Thyroid gland (tissue), 4 donors: ENCODE data around the gene HSP90B1.

ENCODE experiments used
- POLR2A ChIP-seq, 2 donors: fragments of 450-650 bp; IDR thresholded peaks; one replicate each; pipeline ENCODE4 v1.6.1; 2017; ENCODE audit warnings: antibody characterized with exemption in 2 of 2, mild to moderate bottlenecking in 2 of 2, moderate library complexity in 1 of 2
- TF ChIP-seq, protein P1 (sequence below), 6 experiments: fragments of 200-600 bp in 3 of 6; fragments of 450-650 bp in 3 of 6; sonication (generic) in 3 of 6; IDR thresholded peaks; one replicate each; pipeline ENCODE4 v1.5.1; 2016 to 2019; ENCODE audit warnings: antibody characterized with exemption in 6 of 6, mild to moderate bottlenecking in 2 of 6, inconsistent platforms in 1 of 6, moderate library complexity in 1 of 6

DNA sequence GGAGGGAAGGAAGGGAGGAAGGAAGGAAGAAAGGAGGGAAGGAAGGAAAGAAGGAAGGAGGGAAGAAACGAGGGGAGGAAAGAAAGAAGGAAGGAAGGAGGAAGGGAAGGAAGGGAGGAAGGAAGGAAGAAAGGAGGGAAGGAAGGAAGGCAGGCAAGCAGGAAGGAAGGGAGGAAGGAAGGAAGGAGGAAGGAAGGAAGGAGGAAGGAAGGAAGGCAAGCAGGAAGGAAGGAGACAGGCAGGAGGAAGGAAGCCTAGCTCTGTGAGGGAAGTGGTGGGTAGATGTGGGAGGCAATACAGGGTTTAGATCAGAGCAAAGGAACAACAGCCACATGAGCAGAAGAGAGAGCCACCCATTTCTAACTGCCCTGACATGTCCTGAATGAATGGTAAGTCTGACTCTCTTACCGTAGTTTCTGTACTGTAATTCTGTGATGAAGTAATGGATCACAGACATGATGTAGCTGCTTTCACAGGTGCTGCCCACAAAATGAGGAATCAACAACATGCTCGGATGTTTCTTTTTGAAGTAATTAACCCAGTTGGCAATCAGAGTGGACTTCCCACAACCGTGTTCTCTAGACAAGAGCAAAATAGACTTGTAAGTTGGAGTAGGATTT is 24.4 kb upstream of the HSP90B1 start:
- TF ChIP-seq, protein P1, sequence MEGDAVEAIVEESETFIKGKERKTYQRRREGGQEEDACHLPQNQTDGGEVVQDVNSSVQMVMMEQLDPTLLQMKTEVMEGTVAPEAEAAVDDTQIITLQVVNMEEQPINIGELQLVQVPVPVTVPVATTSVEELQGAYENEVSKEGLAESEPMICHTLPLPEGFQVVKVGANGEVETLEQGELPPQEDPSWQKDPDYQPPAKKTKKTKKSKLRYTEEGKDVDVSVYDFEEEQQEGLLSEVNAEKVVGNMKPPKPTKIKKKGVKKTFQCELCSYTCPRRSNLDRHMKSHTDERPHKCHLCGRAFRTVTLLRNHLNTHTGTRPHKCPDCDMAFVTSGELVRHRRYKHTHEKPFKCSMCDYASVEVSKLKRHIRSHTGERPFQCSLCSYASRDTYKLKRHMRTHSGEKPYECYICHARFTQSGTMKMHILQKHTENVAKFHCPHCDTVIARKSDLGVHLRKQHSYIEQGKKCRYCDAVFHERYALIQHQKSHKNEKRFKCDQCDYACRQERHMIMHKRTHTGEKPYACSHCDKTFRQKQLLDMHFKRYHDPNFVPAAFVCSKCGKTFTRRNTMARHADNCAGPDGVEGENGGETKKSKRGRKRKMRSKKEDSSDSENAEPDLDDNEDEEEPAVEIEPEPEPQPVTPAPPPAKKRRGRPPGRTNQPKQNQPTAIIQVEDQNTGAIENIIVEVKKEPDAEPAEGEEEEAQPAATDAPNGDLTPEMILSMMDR (IDR thresholded peaks at IDR 0.05) = no peak
- TF ChIP-seq POLR2A (IDR thresholded peaks at IDR 0.05) = no peak
